ENCODE data around the gene APOBEC3H. TPM values are rescaled to one million over a fixed set of nuclear protein-coding genes. Genes with fewer than 3 reads are reported as not detected.

APOBEC3H gene
- total RNA-seq, 1 experiment from 2014 or later, result 1.8 TPM

- Histone ChIP-seq H2AFZ (ENCODE audit: low read depth, low read length, poor library complexity, severe bottlenecking) (no peak overlapping the region), H4K20me1 (ENCODE audit: insufficient read depth) (no peaks in the 10 kb centered on the region), H3K4me1 (ENCODE audit: control insufficient read depth in 1 of 2, insufficient read depth in 2 of 2, low read length in 2 of 2) (no peaks in the 10 kb centered on the region), H3K79me2 (ENCODE audit: insufficient read depth, low read length) (no peaks in the 10 kb centered on the region), H3K4me2 (ENCODE audit: low read length) (no peak overlapping the region), H3K27me3 (ENCODE audit: insufficient read depth, low read length) (no peaks in the 10 kb centered on the region), H3K9me3 (ENCODE audit: control insufficient read depth in 1 of 2, insufficient read depth in 1 of 2, low read depth in 1 of 2, low read length in 2 of 2) (no peaks in the 10 kb centered on the region), H3K4me3 (replicated peaks in 1 of 2; ENCODE audit: low read depth in 1 of 2, low read length in 2 of 2) (no peak overlapping the region), H3K36me3 (ENCODE audit: control insufficient read depth in 1 of 2, insufficient read depth in 2 of 2, low read length in 2 of 2) (no peaks in the 10 kb centered on the region), H3K27ac (ENCODE audit: low read depth, low read length) (no peak overlapping the region), H3K9ac (ENCODE audit: low read length) (no peak overlapping the region), H3K9me2 (ENCODE audit: insufficient read depth) (no peaks in the 10 kb centered on the region)
- ATAC-seq (no peak), DNase-seq (ENCODE audit: low read depth, low spot score) (no peak)
- CTCF ChIA-PET, result interaction anchor here (1.3 kb wide), 1 partner anchor 13 kb away, joined by 4 read pairs; no protein-coding TSS in a partner anchor
- intact Hi-C loops (cut with micrococcal nuclease), result no loop called here
- TF ChIP-seq CTCF (IDR thresholded peaks at IDR 0.05 in 2 of 3, conservative IDR thresholded peaks at IDR 0.05 in 1 of 3; ENCODE audit: borderline replicate concordance in 1 of 3, insufficient read depth in 1 of 3, low read depth in 2 of 3, low read length in 2 of 3) (no peak), SP1 (IDR thresholded peaks at IDR 0.05; ENCODE audit: low read depth) (no peak)
- no TSS peak for BruUV-seq (replicated peaks)
- RAD21 ChIA-PET (ENCODE audit: low non-redundant PET in 1 of 2, low total read pairs in 2 of 2, uncharacterized antibody in 2 of 2, unreplicated experiment in 2 of 2), result no interaction called here
- POLR2A ChIA-PET, result no interaction called here
Observed at GRCh38 chr22:39108487-39108886, 11.4 kb downstream of the APOBEC3H start.

- Histone ChIP-seq H3K27me3 (ENCODE audit: insufficient read depth, low read length) (no peaks in the 10 kb centered on the region), H3K79me2 (ENCODE audit: insufficient read depth, low read length) (no peaks in the 10 kb centered on the region), H3K36me3 (ENCODE audit: control insufficient read depth in 1 of 2, insufficient read depth in 2 of 2, low read length in 2 of 2) (no peaks in the 10 kb centered on the region), H4K20me1 (ENCODE audit: insufficient read depth) (no peaks in the 10 kb centered on the region), H3K9me2 (ENCODE audit: insufficient read depth) (no peaks in the 10 kb centered on the region), H3K4me2 (ENCODE audit: low read length) (no peak overlapping the region), H3K27ac (ENCODE audit: low read depth, low read length) (no peak overlapping the region), H3K4me1 (ENCODE audit: control insufficient read depth in 1 of 2, insufficient read depth in 2 of 2, low read length in 2 of 2) (no peaks in the 10 kb centered on the region), H3K9me3 (ENCODE audit: control insufficient read depth in 1 of 2, insufficient read depth in 1 of 2, low read depth in 1 of 2, low read length in 2 of 2) (no peaks in the 10 kb centered on the region), H3K4me3 (replicated peaks in 1 of 2; ENCODE audit: low read depth in 1 of 2, low read length in 2 of 2) (no peak overlapping the region), H3K9ac (ENCODE audit: low read length) (no peak overlapping the region), H2AFZ (ENCODE audit: low read depth, low read length, poor library complexity, severe bottlenecking) (no peak overlapping the region)
- ChIA-PET CTCF (interaction anchor here (1.3 kb wide), 1 partner anchor 12 kb away, joined by 4 read pairs; no protein-coding TSS in a partner anchor), RAD21 (ENCODE audit: low non-redundant PET in 1 of 2, low total read pairs in 2 of 2, uncharacterized antibody in 2 of 2, unreplicated experiment in 2 of 2) (no interaction called here), POLR2A (no interaction called here)
- no TSS peak for BruUV-seq (replicated peaks)
- DNase-seq (ENCODE audit: low read depth, low spot score) (no peak), ATAC-seq (no peak)
- intact Hi-C loops (cut with micrococcal nuclease), result no loop called here
- TF ChIP-seq EZH2 (IDR thresholded peaks at IDR 0.05) (no peak), CTCF (IDR thresholded peaks at IDR 0.05 in 2 of 3, conservative IDR thresholded peaks at IDR 0.05 in 1 of 3; ENCODE audit: borderline replicate concordance in 1 of 3, insufficient read depth in 1 of 3, low read depth in 2 of 3, low read length in 2 of 3) (no peak)
Observed at GRCh38 chr22:39109361-39109760, 12.3 kb downstream of the APOBEC3H start.

Measured in HCT116 (cell line).